GM23338 (cell line): Measurements from ENCODE around the gene KLF1.

Source experiments
- CREB1 ChIP-seq: fragments of 250-450 bp; sonication (Bioruptor Pico); IDR thresholded peaks from 2 replicates; pipeline ENCODE4 v1.5.0; 2020; ENCODE audit warnings: low read depth, mild to moderate bottlenecking, moderate library complexity
- EZH2 ChIP-seq: fragments of 200-600 bp; sonication (generic); IDR thresholded peaks from one replicate; pipeline ENCODE4 v1.8.0; 2017; ENCODE audit warnings: antibody characterized with exemption, mild to moderate bottlenecking, low read depth; ENCODE audit not compliant: unreplicated experiment
- EZH2phosphoT487 ChIP-seq: fragments of 200-600 bp; sonication (generic); IDR thresholded peaks from one replicate; pipeline ENCODE4 v1.8.1; 2018; ENCODE audit warnings: antibody characterized with exemption; ENCODE audit not compliant: unreplicated experiment
- JUNB ChIP-seq: IDR thresholded peaks from one replicate; pipeline ENCODE4 v1.6.1; 2016; ENCODE audit warnings: antibody characterized with exemption; ENCODE audit not compliant: unreplicated experiment
- NANOG ChIP-seq: IDR thresholded peaks from 2 replicates; pipeline ENCODE4 v1.6.1; 2016; ENCODE audit warnings: antibody characterized with exemption, borderline replicate concordance
- POLR2AphosphoS5 ChIP-seq: IDR thresholded peaks from 2 replicates; pipeline ENCODE4 v1.6.1; 2016; ENCODE audit warnings: antibody characterized with exemption, low read depth
- STAT1 ChIP-seq: IDR thresholded peaks from one replicate; pipeline ENCODE4 v1.6.1; 2016; ENCODE audit warnings: antibody characterized with exemption; ENCODE audit not compliant: unreplicated experiment
- ZNF114 ChIP-seq: fragments of 250-450 bp; sonication (Bioruptor Pico); IDR thresholded peaks from 2 replicates; pipeline ENCODE4 v1.5.0; 2020; ENCODE audit warnings: mild to moderate bottlenecking, moderate library complexity
- ZNF331 ChIP-seq: fragments of 250-450 bp; sonication (Bioruptor Pico); IDR thresholded peaks from 2 replicates; pipeline ENCODE4 v1.5.0; 2020; ENCODE audit warnings: low read depth, mild to moderate bottlenecking, moderate library complexity
- TF ChIP-seq, protein P1 (sequence below), 2 experiments: fragments of 200-600 bp in 1 of 2; sonication (generic) in 1 of 2; conservative IDR thresholded peaks; 2 replicates each; pipeline versions ENCODE4 v1.5.1 to v1.6.1; 2016 to 2017; ENCODE audit warnings: antibody characterized with exemption in 2 of 2, low read depth in 2 of 2, mild to moderate bottlenecking in 2 of 2, moderate library complexity in 1 of 2
- TF ChIP-seq, protein P2 (sequence below): IDR thresholded peaks from one replicate; pipeline ENCODE4 v1.6.1; 2018; ENCODE audit warnings: antibody characterized with exemption; ENCODE audit not compliant: unreplicated experiment
- TF ChIP-seq, protein P3 (sequence below): fragments of 250-450 bp; sonication (Bioruptor Pico); IDR thresholded peaks from 2 replicates; pipeline ENCODE4 v1.5.0; 2020; ENCODE audit warnings: mild to moderate bottlenecking, moderate library complexity
- TF ChIP-seq, protein P4 (sequence below): IDR thresholded peaks from 2 replicates; pipeline ENCODE4 v1.6.1; 2016; ENCODE audit warnings: antibody characterized with exemption

DNA sequence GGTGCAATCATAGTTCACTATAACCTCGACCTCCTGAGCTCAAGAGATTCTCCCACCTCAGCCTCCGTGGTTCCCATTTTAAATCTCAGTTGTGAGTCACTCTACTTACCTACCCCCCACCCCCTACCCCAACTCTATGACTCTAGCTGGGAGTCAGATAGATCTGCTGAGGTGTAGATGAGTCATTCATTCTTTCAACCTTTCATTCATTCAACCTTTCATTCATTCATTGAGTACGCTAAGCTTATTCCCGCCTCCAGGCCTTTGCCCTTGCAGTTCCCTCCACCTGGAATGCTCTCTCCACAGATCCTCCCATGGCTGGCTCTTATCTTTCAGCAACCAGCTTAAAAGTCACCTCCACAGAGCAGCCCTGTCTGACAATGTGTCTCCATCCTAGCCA is 49.8 kb downstream of the KLF1 start:
- TF ChIP-seq, protein P1, sequence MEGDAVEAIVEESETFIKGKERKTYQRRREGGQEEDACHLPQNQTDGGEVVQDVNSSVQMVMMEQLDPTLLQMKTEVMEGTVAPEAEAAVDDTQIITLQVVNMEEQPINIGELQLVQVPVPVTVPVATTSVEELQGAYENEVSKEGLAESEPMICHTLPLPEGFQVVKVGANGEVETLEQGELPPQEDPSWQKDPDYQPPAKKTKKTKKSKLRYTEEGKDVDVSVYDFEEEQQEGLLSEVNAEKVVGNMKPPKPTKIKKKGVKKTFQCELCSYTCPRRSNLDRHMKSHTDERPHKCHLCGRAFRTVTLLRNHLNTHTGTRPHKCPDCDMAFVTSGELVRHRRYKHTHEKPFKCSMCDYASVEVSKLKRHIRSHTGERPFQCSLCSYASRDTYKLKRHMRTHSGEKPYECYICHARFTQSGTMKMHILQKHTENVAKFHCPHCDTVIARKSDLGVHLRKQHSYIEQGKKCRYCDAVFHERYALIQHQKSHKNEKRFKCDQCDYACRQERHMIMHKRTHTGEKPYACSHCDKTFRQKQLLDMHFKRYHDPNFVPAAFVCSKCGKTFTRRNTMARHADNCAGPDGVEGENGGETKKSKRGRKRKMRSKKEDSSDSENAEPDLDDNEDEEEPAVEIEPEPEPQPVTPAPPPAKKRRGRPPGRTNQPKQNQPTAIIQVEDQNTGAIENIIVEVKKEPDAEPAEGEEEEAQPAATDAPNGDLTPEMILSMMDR (conservative IDR thresholded peaks at IDR 0.05; ENCODE audit: low read depth in 2 of 2) = no peak
- TF ChIP-seq JUNB (no peak), CREB1 (CRISPR knock-in tag) (no peak), EZH2 (no peak), POLR2AphosphoS5 (no peak), EZH2phosphoT487 (no peak), STAT1 (no peak), ZNF114 (CRISPR knock-in tag) (no peak), NANOG (no peak), ZNF331 (CRISPR knock-in tag) (no peak)
- TF ChIP-seq, protein P2, sequence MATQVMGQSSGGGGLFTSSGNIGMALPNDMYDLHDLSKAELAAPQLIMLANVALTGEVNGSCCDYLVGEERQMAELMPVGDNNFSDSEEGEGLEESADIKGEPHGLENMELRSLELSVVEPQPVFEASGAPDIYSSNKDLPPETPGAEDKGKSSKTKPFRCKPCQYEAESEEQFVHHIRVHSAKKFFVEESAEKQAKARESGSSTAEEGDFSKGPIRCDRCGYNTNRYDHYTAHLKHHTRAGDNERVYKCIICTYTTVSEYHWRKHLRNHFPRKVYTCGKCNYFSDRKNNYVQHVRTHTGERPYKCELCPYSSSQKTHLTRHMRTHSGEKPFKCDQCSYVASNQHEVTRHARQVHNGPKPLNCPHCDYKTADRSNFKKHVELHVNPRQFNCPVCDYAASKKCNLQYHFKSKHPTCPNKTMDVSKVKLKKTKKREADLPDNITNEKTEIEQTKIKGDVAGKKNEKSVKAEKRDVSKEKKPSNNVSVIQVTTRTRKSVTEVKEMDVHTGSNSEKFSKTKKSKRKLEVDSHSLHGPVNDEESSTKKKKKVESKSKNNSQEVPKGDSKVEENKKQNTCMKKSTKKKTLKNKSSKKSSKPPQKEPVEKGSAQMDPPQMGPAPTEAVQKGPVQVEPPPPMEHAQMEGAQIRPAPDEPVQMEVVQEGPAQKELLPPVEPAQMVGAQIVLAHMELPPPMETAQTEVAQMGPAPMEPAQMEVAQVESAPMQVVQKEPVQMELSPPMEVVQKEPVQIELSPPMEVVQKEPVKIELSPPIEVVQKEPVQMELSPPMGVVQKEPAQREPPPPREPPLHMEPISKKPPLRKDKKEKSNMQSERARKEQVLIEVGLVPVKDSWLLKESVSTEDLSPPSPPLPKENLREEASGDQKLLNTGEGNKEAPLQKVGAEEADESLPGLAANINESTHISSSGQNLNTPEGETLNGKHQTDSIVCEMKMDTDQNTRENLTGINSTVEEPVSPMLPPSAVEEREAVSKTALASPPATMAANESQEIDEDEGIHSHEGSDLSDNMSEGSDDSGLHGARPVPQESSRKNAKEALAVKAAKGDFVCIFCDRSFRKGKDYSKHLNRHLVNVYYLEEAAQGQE = no peak
- TF ChIP-seq, protein P3, sequence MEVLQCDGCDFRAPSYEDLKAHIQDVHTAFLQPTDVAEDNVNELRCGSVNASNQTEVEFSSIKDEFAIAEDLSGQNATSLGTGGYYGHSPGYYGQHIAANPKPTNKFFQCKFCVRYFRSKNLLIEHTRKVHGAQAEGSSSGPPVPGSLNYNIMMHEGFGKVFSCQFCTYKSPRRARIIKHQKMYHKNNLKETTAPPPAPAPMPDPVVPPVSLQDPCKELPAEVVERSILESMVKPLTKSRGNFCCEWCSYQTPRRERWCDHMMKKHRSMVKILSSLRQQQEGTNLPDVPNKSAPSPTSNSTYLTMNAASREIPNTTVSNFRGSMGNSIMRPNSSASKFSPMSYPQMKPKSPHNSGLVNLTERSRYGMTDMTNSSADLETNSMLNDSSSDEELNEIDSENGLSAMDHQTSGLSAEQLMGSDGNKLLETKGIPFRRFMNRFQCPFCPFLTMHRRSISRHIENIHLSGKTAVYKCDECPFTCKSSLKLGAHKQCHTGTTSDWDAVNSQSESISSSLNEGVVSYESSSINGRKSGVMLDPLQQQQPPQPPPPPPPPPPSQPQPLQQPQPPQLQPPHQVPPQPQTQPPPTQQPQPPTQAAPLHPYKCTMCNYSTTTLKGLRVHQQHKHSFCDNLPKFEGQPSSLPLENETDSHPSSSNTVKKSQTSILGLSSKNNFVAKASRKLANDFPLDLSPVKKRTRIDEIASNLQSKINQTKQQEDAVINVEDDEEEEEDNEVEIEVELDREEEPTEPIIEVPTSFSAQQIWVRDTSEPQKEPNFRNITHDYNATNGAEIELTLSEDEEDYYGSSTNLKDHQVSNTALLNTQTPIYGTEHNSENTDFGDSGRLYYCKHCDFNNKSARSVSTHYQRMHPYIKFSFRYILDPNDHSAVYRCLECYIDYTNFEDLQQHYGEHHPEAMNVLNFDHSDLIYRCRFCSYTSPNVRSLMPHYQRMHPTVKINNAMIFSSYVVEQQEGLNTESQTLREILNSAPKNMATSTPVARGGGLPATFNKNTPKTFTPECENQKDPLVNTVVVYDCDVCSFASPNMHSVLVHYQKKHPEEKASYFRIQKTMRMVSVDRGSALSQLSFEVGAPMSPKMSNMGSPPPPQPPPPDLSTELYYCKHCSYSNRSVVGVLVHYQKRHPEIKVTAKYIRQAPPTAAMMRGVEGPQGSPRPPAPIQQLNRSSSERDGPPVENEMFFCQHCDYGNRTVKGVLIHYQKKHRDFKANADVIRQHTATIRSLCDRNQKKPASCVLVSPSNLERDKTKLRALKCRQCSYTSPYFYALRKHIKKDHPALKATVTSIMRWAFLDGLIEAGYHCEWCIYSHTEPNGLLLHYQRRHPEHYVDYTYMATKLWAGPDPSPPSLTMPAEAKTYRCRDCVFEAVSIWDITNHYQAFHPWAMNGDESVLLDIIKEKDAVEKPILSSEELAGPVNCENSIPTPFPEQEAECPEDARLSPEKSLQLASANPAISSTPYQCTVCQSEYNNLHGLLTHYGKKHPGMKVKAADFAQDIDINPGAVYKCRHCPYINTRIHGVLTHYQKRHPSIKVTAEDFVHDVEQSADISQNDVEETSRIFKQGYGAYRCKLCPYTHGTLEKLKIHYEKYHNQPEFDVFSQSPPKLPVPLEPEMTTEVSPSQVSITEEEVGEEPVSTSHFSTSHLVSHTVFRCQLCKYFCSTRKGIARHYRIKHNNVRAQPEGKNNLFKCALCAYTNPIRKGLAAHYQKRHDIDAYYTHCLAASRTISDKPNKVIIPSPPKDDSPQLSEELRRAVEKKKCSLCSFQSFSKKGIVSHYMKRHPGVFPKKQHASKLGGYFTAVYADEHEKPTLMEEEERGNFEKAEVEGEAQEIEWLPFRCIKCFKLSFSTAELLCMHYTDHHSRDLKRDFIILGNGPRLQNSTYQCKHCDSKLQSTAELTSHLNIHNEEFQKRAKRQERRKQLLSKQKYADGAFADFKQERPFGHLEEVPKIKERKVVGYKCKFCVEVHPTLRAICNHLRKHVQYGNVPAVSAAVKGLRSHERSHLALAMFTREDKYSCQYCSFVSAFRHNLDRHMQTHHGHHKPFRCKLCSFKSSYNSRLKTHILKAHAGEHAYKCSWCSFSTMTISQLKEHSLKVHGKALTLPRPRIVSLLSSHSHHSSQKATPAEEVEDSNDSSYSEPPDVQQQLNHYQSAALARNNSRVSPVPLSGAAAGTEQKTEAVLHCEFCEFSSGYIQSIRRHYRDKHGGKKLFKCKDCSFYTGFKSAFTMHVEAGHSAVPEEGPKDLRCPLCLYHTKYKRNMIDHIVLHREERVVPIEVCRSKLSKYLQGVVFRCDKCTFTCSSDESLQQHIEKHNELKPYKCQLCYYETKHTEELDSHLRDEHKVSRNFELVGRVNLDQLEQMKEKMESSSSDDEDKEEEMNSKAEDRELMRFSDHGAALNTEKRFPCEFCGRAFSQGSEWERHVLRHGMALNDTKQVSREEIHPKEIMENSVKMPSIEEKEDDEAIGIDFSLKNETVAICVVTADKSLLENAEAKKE (CRISPR knock-in tag) = no peak
- TF ChIP-seq, protein P4, sequence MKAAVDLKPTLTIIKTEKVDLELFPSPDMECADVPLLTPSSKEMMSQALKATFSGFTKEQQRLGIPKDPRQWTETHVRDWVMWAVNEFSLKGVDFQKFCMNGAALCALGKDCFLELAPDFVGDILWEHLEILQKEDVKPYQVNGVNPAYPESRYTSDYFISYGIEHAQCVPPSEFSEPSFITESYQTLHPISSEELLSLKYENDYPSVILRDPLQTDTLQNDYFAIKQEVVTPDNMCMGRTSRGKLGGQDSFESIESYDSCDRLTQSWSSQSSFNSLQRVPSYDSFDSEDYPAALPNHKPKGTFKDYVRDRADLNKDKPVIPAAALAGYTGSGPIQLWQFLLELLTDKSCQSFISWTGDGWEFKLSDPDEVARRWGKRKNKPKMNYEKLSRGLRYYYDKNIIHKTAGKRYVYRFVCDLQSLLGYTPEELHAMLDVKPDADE = no peak
